AG04449 (cell line): ENCODE measurements around the gene ARL11.
"Not testable (repeated sequence)": the region's sequence is repeated elsewhere in the genome, so short reads cannot be mapped to it uniquely, and the experiment has no call there.

Source experiments
- CTCF ChIA-PET: fragments of 350-600 bp; formaldehyde crosslinking; extraction: SDS; loops from one replicate; lab custom pipeline; 2021; ENCODE audit warnings: antibody characterized with exemption; lab: Yijun Ruan, JAX
- POLR2A ChIA-PET: fragments of 400-600, 350-600 bp; formaldehyde crosslinking; extraction: SDS; loops from one replicate; lab custom pipeline; 2020; ENCODE audit warnings: antibody characterized with exemption, inconsistent platforms; lab: Yijun Ruan, JAX
- DNase-seq: peaks from one replicate; pipeline ENCODE4 v3.0.0-alpha.2; 2010; ENCODE audit warnings: low read depth, low spot score
- H3K4me3 ChIP-seq: 2 replicates; pipeline ENCODE4 v1.5.1; 2011; ENCODE audit warnings: low read depth, mild to moderate bottlenecking, control low read depth, low read length
- TF ChIP-seq, protein P1 (sequence below): IDR thresholded peaks from one replicate; pipeline ENCODE4 v1.5.1; 2011; ENCODE audit warnings: mild to moderate bottlenecking, moderate library complexity, low read length, control low read depth, inconsistent platforms; ENCODE audit not compliant: insufficient read depth; ENCODE audit errors: missing control alignments

Gene ARL11

DNA sequence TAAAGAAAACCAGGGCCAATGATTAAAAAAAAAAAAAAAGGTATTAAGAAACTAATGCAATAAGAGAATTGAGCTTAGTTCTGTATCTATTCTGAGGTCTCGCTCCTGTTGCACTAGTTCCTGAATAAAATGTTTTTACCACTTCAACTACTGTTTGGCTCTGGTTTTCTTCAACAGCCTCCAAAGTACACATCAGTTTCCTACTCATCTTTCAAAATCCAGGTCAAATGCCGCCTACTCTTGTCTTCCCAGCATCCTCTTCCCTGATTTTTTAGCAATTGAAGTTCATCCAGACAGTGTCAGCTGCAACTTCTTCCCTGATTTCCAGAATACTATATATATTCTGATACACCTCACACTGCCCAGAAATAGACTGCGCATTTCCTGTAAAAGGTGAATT, 41.6 kb upstream of the ARL11 start:
- H3K4me3 ChIP-seq = no peak overlapping the region
- no peak for DNase-seq
- POLR2A ChIA-PET = no interaction called here
- TF ChIP-seq, protein P1, sequence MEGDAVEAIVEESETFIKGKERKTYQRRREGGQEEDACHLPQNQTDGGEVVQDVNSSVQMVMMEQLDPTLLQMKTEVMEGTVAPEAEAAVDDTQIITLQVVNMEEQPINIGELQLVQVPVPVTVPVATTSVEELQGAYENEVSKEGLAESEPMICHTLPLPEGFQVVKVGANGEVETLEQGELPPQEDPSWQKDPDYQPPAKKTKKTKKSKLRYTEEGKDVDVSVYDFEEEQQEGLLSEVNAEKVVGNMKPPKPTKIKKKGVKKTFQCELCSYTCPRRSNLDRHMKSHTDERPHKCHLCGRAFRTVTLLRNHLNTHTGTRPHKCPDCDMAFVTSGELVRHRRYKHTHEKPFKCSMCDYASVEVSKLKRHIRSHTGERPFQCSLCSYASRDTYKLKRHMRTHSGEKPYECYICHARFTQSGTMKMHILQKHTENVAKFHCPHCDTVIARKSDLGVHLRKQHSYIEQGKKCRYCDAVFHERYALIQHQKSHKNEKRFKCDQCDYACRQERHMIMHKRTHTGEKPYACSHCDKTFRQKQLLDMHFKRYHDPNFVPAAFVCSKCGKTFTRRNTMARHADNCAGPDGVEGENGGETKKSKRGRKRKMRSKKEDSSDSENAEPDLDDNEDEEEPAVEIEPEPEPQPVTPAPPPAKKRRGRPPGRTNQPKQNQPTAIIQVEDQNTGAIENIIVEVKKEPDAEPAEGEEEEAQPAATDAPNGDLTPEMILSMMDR = no peak
- CTCF ChIA-PET = interaction anchor here (1.5 kb wide), 1 partner anchor 9 kb away, joined by 3 read pairs; no protein-coding TSS in a partner anchor

GRCh38 chr13:49587311-49587847, 40.9 kb upstream of the ARL11 start:
- POLR2A ChIA-PET = no interaction called here
- CTCF ChIA-PET = interaction anchor here (1.5 kb wide), 1 partner anchor 10 kb away, joined by 3 read pairs; no protein-coding TSS in a partner anchor
- no peak for DNase-seq
- TF ChIP-seq, protein P1 = no peak
- no peak overlapping the region for H3K4me3 ChIP-seq

- DNase-seq, H3K4me3 ChIP-seq: not testable (repeated sequence)
- ChIA-PET CTCF (interaction anchor here (0.7 to 0.8 kb wide), 2 partner anchors 12 to 17 kb away, joined by 3 read pairs; no protein-coding TSS in a partner anchor), POLR2A (interaction anchor here (0.6 kb wide), 1 partner anchor 16 kb away, joined by 3 read pairs; no protein-coding TSS in a partner anchor)
Measured at GRCh38 chr13:49590714-49591113, 37.6 kb upstream of the ARL11 start.

DNA sequence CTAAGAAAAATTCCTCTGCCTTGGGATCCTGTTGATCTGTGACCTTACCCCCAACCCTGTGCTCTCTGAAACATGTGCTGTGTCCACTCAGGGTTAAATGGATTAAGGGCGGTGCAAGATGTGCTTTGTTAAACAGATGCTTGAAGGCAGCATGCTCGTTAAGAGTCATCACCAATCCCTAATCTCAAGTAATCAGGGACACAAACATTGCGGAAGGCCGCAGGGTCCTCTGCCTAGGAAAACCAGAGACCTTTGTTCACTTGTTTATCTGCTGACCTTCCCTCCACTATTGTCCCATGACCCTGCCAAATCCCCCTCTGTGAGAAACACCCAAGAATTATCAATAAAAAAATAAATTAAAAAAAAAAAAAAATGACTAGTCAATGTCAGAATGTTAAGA, 34.4 kb upstream of the ARL11 start:
- DNase-seq, H3K4me3 ChIP-seq, POLR2A ChIA-PET: not testable (repeated sequence)
- CTCF ChIA-PET = interaction anchor here (0.7 kb wide), 1 partner anchor 278 kb away, joined by 3 read pairs; no protein-coding TSS in a partner anchor

- POLR2A ChIA-PET = no interaction called here
- no peak for DNase-seq
- CTCF ChIA-PET = interaction anchor here (0.7 to 1.4 kb wide), 2 partner anchors 12 to 279 kb away, joined by 3 to 5 read pairs; no protein-coding TSS in a partner anchor
- no peak overlapping the region for H3K4me3 ChIP-seq
- TF ChIP-seq, protein P1 = no peak
Measured at GRCh38 chr13:49594576-49594975, 33.7 kb upstream of the ARL11 start.

DNA sequence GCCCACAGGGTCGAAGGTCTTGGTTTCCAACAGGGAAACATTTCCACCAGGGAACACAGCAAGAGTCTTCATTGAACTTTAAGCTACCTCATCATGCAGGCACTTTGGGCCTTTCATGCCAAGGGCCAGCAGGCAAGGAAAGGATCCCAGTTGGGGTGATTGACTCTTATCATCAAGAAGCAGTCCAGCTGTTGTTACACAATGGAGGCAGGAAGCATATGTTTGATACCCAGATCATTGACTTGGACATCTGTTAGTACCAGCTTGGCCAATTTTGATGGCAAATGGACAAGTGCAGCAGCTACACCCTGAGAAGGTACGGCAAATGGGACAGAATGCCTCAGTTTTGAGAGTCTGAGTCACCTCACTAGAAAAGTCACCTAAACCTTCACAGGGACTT, 32.1 kb upstream of the ARL11 start:
- DNase-seq = no peak
- POLR2A ChIA-PET = no interaction called here
- CTCF ChIA-PET = no interaction called here
- no peak overlapping the region for H3K4me3 ChIP-seq
- TF ChIP-seq, protein P1 = no peak

- CTCF ChIA-PET = no interaction called here
- no peak overlapping the region for H3K4me3 ChIP-seq
- TF ChIP-seq, protein P1 = no peak
- no peak for DNase-seq
- POLR2A ChIA-PET = no interaction called here
Measured at GRCh38 chr13:49597043-49597641, 31.2 kb upstream of the ARL11 start.
